Renal cortex interstitium (tissue), 3 donors: ENCODE data around the gene KLHDC4. TPM values are rescaled to one million over a fixed set of nuclear protein-coding genes. Genes with fewer than 3 reads are reported as not detected.

Experiments used
- polyA plus RNA-seq, 3 donors: library from polyadenylated mRNA; unstranded; fragments of 120-200 nt; gene quantifications; one replicate each; pipeline ENCODE4 v1.2.1, GENCODE V29; 2013; ENCODE audit not compliant: insufficient read length in 3 of 3

KLHDC4 gene
- polyA plus RNA-seq, 3 donors = 22.2 to 48.7 (median 29.7) TPM

Other genes with a start within 250 kb of the KLHDC4 start
- 1 to 10 TPM in 2 of 3 donors, under 1 TPM in 1; 0.62 to 1.1 (median 1.0) TPM for gene JPH3, start 163.5 kb downstream of the KLHDC4 start, polyA plus RNA-seq
- 10 to 100 TPM in 1 of 3 donors, 1 to 10 TPM in 2; 4.9 to 40.0 (median 6.3) TPM for gene SLC7A5, start 103.5 kb upstream of the KLHDC4 start, polyA plus RNA-seq
- gene CA5A, start 170.5 kb upstream of the KLHDC4 start, polyA plus RNA-seq = under 1 TPM; 0.11 to 0.57 (median 0.31) TPM
- gene BANP, start 185.4 kb upstream of the KLHDC4 start, polyA plus RNA-seq = 10 to 100 TPM; 21.1 to 29.2 (median 28.6) TPM